GM12875 (cell line): ENCODE results near the gene CFH.

Experiments
- H3K4me3 ChIP-seq: one replicate; pipeline ENCODE4 v1.5.1; 2011; ENCODE audit warnings: low read depth, low read length, control low read depth
- TF ChIP-seq, protein P1 (sequence below): IDR thresholded peaks from 2 replicates; pipeline ENCODE4 v1.5.1; 2011; ENCODE audit warnings: low read depth, mild to moderate bottlenecking, control low read depth, inconsistent platforms, low read length, moderate library complexity, borderline replicate concordance; ENCODE audit not compliant: insufficient read depth

The CFH gene

DNA sequence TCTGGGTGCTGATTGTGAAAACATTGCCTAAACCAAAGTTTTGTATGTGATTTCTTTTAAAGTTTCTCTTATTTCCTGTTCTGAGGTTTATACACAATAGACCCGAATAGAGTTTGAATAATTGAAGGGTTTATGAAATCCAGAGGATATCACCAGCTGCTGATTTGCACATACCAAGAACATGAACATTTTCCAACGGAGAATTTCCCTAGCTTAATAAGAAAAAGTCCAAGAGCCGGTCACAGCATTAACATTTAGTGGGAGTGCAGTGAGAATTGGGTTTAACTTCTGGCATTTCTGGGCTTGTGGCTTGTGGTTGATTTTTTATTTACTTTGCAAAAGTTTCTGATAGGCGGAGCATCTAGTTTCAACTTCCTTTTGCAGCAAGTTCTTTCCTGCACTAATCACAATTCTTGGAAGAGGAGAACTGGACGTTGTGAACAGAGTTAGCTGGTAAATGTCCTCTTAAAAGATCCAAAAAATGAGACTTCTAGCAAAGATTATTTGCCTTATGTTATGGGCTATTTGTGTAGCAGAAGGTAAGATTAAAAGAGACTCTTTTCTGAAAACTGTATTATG is at the start of gene CFH:
TSS of gene CFH (plus strand) at position 407 of the 579 bp plus-strand sequence. CDS start at position 482, 75 bp downstream.
- no peak within 1 kb of the TSS for H3K4me3 ChIP-seq

DNA sequence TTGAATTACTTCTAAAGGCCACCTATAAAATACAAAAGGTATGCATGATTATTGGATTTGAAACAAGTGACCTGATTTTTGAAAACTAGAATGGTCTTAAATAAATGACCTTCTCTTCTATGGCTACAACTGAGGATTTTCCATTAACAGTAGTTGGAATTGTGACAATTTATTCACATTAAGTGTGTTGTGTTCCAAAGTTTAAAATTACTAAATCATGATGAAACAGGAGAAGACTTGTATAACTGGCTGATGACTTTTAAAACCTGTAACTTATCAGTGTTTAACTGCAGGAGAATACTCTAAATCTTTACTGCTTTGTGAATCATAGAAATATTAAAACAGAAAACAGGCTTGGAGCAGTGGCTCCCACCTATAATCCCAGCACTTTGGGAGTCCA is 48.2 kb upstream of the CFH start:
- no peak overlapping the region for H3K4me3 ChIP-seq
- TF ChIP-seq, protein P1, sequence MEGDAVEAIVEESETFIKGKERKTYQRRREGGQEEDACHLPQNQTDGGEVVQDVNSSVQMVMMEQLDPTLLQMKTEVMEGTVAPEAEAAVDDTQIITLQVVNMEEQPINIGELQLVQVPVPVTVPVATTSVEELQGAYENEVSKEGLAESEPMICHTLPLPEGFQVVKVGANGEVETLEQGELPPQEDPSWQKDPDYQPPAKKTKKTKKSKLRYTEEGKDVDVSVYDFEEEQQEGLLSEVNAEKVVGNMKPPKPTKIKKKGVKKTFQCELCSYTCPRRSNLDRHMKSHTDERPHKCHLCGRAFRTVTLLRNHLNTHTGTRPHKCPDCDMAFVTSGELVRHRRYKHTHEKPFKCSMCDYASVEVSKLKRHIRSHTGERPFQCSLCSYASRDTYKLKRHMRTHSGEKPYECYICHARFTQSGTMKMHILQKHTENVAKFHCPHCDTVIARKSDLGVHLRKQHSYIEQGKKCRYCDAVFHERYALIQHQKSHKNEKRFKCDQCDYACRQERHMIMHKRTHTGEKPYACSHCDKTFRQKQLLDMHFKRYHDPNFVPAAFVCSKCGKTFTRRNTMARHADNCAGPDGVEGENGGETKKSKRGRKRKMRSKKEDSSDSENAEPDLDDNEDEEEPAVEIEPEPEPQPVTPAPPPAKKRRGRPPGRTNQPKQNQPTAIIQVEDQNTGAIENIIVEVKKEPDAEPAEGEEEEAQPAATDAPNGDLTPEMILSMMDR = no peak

More for the DNA sequence above, at the start of gene CFH:
- TF ChIP-seq, protein P1 = no peak

DNA sequence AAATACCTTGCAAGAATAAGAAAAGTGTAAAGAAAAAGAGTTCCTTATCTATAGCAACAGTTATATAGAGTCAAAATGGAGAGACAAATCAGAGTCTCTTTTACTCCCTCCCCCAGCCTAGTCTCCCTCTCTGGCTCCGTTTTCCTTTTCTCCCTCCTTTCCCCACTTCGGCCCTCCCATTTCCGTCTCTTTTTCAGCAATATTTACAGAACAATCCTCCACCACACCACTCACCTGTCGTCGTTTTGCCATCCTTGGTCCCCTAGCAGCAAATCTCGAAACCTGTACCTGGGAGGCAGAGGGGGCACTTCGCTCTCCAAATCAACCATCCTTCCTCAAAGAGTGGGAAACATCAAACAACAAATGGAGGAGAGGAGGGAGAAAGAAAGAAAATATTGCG is 43.9 kb upstream of the CFH start:
- H3K4me3 ChIP-seq = no peak overlapping the region
- TF ChIP-seq, protein P1 = no peak

DNA sequence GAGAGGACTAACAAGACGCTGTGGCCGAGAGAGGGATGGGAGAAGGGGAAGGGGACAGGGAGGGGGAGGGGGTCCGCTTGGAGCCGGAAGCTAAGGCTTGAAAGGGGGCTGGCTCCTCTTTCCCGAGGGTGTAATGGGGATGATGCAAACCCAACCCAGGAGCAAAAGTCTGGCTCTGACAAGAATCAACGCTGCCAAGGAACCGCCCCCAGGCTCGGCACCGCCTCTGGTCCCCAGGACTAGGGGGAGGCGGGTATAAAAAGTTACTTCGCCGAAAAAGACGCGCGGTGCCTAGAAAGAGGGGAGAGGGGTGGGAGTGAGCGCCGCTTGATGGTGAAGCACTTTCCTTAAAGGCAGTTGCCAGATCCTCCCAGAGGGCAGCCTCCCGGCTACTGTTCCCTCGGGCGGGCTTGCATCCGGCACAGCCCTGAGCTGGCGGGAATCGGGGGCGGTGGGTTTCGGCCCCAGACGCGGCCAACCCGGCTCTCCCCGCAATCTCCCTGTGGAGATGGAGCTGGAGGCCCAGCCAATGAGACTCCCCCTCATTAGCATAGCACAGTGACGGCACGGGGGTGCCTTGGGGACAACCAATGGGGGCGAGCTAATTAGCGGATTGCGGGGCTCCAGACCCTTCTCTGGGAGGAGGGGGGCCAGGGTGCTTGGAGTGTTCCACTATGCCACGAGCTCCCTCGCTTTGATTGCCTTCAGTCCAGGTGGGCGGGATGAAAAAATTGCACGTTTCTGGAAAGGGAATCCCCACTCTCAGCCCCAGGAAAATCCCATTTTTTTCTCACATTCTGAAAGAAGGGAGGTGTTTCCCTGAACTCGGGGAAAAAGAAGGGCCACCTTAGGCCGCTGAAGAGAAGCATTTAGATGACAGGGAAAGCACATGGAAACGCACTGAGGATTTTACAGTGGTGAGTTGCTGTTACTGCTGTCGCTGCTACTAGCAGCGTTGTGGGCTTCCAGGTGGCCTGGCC is 43.2 kb upstream of the CFH start, which contains the start of gene KCNT2:
TSS of gene KCNT2 (minus strand) at position 51 of the 980 bp plus-strand sequence. CDS start 131 bp downstream, outside the sequence.
- TF ChIP-seq, protein P1 = no peak
- no peak within 1 kb of the TSS for H3K4me3 ChIP-seq

DNA sequence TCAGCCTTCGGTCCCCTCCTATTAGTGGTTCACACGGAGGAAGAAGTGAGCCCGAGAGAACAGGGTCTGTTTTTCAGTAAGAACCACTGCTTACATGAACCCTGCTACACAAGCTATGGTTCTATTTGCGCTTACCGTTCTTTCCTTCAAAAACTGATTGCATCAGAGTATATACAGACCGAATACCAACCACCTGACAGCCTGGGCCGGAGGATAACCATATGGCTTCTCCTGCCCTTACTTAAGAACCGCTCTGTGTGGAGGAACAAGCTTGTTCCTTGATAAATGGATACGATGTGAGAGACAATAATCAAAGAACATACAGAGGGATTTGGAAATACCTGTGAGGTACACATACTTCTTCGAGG is 42.5 kb upstream of the CFH start:
- TF ChIP-seq, protein P1 = no peak
- H3K4me3 ChIP-seq = no peak overlapping the region

DNA sequence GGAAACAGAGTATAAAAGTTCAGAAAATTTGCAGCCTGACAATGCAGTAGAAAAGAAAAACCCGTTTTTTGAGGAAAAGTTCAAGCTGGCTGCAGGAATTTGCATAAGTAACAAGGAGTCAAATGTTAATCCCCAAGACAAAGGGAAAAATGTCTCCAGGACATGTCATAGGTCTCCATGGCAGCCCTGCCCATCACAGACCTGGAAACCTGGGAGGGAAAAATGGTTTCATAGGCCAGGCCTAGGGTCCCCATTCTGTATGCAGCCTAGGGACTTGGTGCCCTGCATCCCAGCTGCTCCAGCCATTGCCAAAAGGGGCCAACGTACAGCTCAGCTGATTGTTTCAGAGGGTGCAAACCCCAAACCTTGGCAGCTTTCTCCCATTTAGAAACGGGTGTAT is 40.0 kb upstream of the CFH start:
- H3K4me3 ChIP-seq = no peak overlapping the region
- TF ChIP-seq, protein P1 = no peak

DNA sequence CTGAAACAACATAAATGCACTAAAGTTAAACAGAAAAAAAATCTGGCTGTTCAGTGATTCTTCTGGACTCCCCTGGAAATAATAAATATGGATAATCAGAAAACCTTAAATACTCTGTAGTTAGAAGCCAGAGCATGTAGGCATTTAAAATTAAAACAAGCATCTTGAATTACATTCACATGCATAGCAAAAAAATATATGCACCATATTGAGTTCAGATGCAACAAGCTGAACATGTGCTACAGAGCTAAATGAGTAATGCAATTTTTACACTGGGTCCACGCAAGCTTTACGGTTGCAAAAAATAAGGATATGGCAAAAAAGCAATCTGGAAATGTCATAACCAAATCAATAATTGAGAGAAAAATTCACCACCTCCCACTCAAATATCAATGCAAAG is 32.1 kb upstream of the CFH start:
- TF ChIP-seq, protein P1 = no peak

More for the DNA sequence above, 32.1 kb upstream of the CFH start:
- no peak overlapping the region for H3K4me3 ChIP-seq
